Kidney (tissue), 14 donors: ENCODE measurements around the gene SLC4A11. TPM values are rescaled to one million over a fixed set of nuclear protein-coding genes. Genes with fewer than 3 reads are reported as not detected.

ENCODE experiments used
- DNase-seq, 5 donors: peaks; one replicate each; pipeline ENCODE4 v3.0.0-alpha.2; 2013 to 2020
- FAIRE-seq: peaks from 2 replicates; lab custom pipeline; 2012; peaks lifted over from hg19 to GRCh38; lab: Jason Lieb, UNC
- H3K27ac ChIP-seq, 2 donors: one replicate each; pipeline ENCODE4 v1.7.0; 2013; ENCODE audit warnings: low read depth in 2 of 2, low read length in 2 of 2, inconsistent platforms in 1 of 2
- H3K27me3 ChIP-seq: one replicate; pipeline ENCODE4 v1.7.1; 2013; ENCODE audit warnings: low read length, inconsistent platforms; ENCODE audit not compliant: control insufficient read depth, insufficient read depth
- H3K36me3 ChIP-seq, 3 donors: one replicate each; pipeline versions ENCODE4 v1.7.0 to v1.7.1; 2013; ENCODE audit warnings: low read length in 3 of 3, control low read depth in 1 of 3, inconsistent platforms in 1 of 3; ENCODE audit not compliant: insufficient read depth in 3 of 3, control insufficient read depth in 2 of 3
- H3K4me1 ChIP-seq, 3 donors: one replicate each; pipeline versions ENCODE4 v1.7.0 to v1.7.1; 2013; ENCODE audit warnings: low read length in 3 of 3, inconsistent platforms in 1 of 3, low read depth in 1 of 3; ENCODE audit not compliant: control insufficient read depth in 2 of 3, insufficient read depth in 2 of 3
- H3K4me3 ChIP-seq, 3 donors: one replicate each; pipeline versions ENCODE4 v1.7.0 to v1.8.1; 2013; ENCODE audit warnings: low read length in 3 of 3, control low read depth in 1 of 3, inconsistent platforms in 1 of 3
- H3K9ac ChIP-seq, 3 donors: one replicate each; pipeline versions ENCODE4 v1.7.0 to v1.7.1; 2013; ENCODE audit warnings: low read length in 3 of 3, control low read depth in 1 of 3, inconsistent platforms in 1 of 3
- H3K9me3 ChIP-seq, 3 donors: one replicate each; pipeline versions ENCODE4 v1.7.0 to v1.7.1; 2013; ENCODE audit warnings: low read length in 3 of 3, control low read depth in 1 of 3, inconsistent platforms in 1 of 3; ENCODE audit not compliant: control insufficient read depth in 2 of 3, insufficient read depth in 1 of 3
- intact Hi-C: fragments of 100-400 bp; cut with DNase I; formaldehyde crosslinking; loops from one replicate; pipeline ENCODE4 v1.11.1; 2022
- polyA plus RNA-seq: library from polyadenylated mRNA; stranded (reverse); fragments of 350-450 nt; fragmentation: Illumina TruSeq; extraction: RNeasy Lipid Tissue Mini Kit (QIAGEN cat#74804); gene quantifications from one replicate; pipeline ENCODE4 v1.2.3, GENCODE V29; 2014; ENCODE audit warnings: low read depth, low replicate concordance; ENCODE audit not compliant: insufficient read depth
- total RNA-seq: library from RNA; stranded (reverse); fragmentation: NEBNext Ultra II Directional; extraction: Animal tissue kit (Norgen Biotek cat#: 25700); gene quantifications from one replicate; pipeline ENCODE4 v1.2.1, GENCODE V29; 2021
- TF ChIP-seq, protein P1 (sequence below): IDR thresholded peaks from 3 replicates; pipeline ENCODE4 v1.5.1; 2012; ENCODE audit warnings: mild to moderate bottlenecking, moderate library complexity, borderline replicate concordance; ENCODE audit not compliant: insufficient read depth; ENCODE audit errors: extremely low read depth
- donor health status: control.
- donor health status: control.
- donor health status: control.
- donor health status: control.
- donor health status: control.
- donor health status: DM: yes; HTN: yes; CAD: no.
- donor health status: Normal renal cell carcinoma (clear cell type).

Gene SLC4A11
- total and polyA plus RNA-seq, 2 donors from 2014 or later = 7.6 to 14.8 TPM

DNA sequence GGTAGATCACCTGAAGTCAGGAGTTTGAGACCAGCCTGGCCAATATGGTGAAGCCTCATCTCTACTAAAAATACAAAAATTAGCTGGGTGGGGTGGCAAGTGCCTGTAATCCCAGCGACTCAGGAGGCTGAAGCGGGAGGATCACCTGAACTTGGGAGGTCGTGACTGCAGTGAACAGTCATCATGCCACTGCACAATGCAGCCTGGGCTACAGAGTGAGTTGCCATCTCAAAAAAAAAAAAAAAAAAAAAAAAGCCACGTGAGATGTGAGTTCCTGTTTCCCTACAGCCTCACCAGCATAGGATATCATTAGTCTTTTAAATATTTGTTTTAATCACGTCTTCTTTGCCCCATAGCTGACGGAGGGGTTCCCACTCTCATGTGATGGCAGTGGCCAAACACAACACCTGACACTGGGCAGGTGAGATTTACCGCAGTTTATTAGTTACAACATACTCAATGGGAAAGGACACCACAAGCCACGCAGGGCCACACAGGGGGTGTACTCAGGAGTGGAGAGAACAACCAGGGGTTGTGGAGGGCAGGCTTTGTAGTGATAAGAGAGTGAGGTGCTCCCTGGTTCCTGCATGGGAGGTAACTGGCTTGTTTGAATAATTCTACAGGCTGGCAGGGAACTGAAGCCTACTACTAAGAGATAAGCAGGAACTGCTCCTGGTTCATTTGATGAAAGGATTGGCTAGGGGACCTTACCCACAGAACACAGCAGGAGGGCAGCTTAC lies 61.1 kb downstream of the SLC4A11 start:
- Histone ChIP-seq H3K27ac (no peak overlapping the region), H3K4me3 (no peak overlapping the region), H3K36me3 (no peaks in the 10 kb centered on the region), H3K9me3 (no peaks in the 10 kb centered on the region), H3K4me1 (peaks cover 0 to 3% (median 0%) of the 10 kb centered on the region in 3 donors), H3K27me3 (peaks cover 9% of the 10 kb centered on the region), H3K9ac (no peak overlapping the region)
- FAIRE-seq (no peak), DNase-seq (peak in 1 of 5 donors; percentile 21)
- TF ChIP-seq, protein P1, sequence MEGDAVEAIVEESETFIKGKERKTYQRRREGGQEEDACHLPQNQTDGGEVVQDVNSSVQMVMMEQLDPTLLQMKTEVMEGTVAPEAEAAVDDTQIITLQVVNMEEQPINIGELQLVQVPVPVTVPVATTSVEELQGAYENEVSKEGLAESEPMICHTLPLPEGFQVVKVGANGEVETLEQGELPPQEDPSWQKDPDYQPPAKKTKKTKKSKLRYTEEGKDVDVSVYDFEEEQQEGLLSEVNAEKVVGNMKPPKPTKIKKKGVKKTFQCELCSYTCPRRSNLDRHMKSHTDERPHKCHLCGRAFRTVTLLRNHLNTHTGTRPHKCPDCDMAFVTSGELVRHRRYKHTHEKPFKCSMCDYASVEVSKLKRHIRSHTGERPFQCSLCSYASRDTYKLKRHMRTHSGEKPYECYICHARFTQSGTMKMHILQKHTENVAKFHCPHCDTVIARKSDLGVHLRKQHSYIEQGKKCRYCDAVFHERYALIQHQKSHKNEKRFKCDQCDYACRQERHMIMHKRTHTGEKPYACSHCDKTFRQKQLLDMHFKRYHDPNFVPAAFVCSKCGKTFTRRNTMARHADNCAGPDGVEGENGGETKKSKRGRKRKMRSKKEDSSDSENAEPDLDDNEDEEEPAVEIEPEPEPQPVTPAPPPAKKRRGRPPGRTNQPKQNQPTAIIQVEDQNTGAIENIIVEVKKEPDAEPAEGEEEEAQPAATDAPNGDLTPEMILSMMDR = no peak
- intact Hi-C loops = no loop called here

Other genes with a start within 250 kb of the SLC4A11 start
- gene GNRH2, start 195.6 kb downstream of the SLC4A11 start, total RNA-seq = not detected
- not detected for gene GNRH2, start 195.6 kb downstream of the SLC4A11 start, polyA plus RNA-seq
- 39.8 TPM for gene MRPS26, start 193.1 kb downstream of the SLC4A11 start, total RNA-seq
- gene MRPS26, start 193.1 kb downstream of the SLC4A11 start, polyA plus RNA-seq = 109 TPM
- not detected for gene OXT, start 167.6 kb downstream of the SLC4A11 start, total RNA-seq
- 10.8 TPM for gene OXT, start 167.6 kb downstream of the SLC4A11 start, polyA plus RNA-seq
- gene AVP, start 154.5 kb downstream of the SLC4A11 start, total RNA-seq = not detected
- gene AVP, start 154.5 kb downstream of the SLC4A11 start, polyA plus RNA-seq = 2.1 TPM
- 15.8 TPM for gene FASTKD5, start 79.3 kb downstream of the SLC4A11 start, total RNA-seq
- gene FASTKD5, start 79.3 kb downstream of the SLC4A11 start, polyA plus RNA-seq = 17.3 TPM
- gene UBOX5, start 79.3 kb downstream of the SLC4A11 start, total RNA-seq = 7.2 TPM
- gene UBOX5, start 79.3 kb downstream of the SLC4A11 start, polyA plus RNA-seq = 5.6 TPM
- gene LZTS3, start 65.6 kb downstream of the SLC4A11 start, total RNA-seq = 20.0 TPM
- gene LZTS3, start 65.6 kb downstream of the SLC4A11 start, polyA plus RNA-seq = 23.0 TPM
- 81.8 TPM for gene DDRGK1, start 34.5 kb downstream of the SLC4A11 start, total RNA-seq
- 92.5 TPM for gene DDRGK1, start 34.5 kb downstream of the SLC4A11 start, polyA plus RNA-seq
- gene ITPA, start 29.7 kb downstream of the SLC4A11 start, total RNA-seq = 59.7 TPM
- gene ITPA, start 29.7 kb downstream of the SLC4A11 start, polyA plus RNA-seq = 81.1 TPM
- 25.2 TPM for gene DNAAF9, start 168.5 kb upstream of the SLC4A11 start, total RNA-seq
- 7.3 TPM for gene DNAAF9, start 168.5 kb upstream of the SLC4A11 start, polyA plus RNA-seq
- gene ATRN, start 231.8 kb upstream of the SLC4A11 start, total RNA-seq = 48.1 TPM
- gene ATRN, start 231.8 kb upstream of the SLC4A11 start, polyA plus RNA-seq = 15.7 TPM